Hepatocyte (in vitro differentiated cells): ENCODE data around the gene LRRC28.

Experiments used
- CTCF ChIP-seq: fragments of 200-600 bp; sonication (generic); IDR thresholded peaks from 2 replicates; pipeline ENCODE4 v1.5.1; 2016; ENCODE audit warnings: antibody characterized with exemption, mild to moderate bottlenecking; ENCODE audit not compliant: poor library complexity
- EZH2 ChIP-seq: fragments of 200-600 bp; sonication (generic); IDR thresholded peaks from 2 replicates; pipeline ENCODE4 v1.6.1; 2016; ENCODE audit warnings: antibody characterized with exemption, mild to moderate bottlenecking, borderline replicate concordance

GRCh38 chr15:99202176-99202552, 49.1 kb upstream of the LRRC28 start:
- TF ChIP-seq EZH2 = no peak
- no peak for TF ChIP-seq CTCF
